ENCODE data around the gene PLCB1. TPM values are rescaled to one million over a fixed set of nuclear protein-coding genes. Genes with fewer than 3 reads are reported as not detected.

The PLCB1 gene
- total RNA-seq, 1 experiment from 2014 or later = 14.9 TPM

GRCh38 chr20:8218861-8219260, 86.8 kb downstream of the PLCB1 start:
- no peak for DNase-seq (ENCODE audit: low read depth, low spot score)
- in situ Hi-C loops (cut with HindIII; ENCODE audit: low pct_unique_long_range_greater_than_20kb, low sequenced_read_pairs) = no loop called here

- in situ Hi-C loops (cut with HindIII; ENCODE audit: low pct_unique_long_range_greater_than_20kb, low sequenced_read_pairs) = no loop called here
- no peak for DNase-seq (ENCODE audit: low read depth, low spot score)
These were observed 87.3 kb downstream of the PLCB1 start for GRCh38 chr20:8219403-8219802.

- DNase-seq (ENCODE audit: low read depth, low spot score) = no peak
- in situ Hi-C loops (cut with HindIII; ENCODE audit: low pct_unique_long_range_greater_than_20kb, low sequenced_read_pairs) = no loop called here
These were observed 88.7 kb downstream of the PLCB1 start for GRCh38 chr20:8220716-8221115.

- no peak for DNase-seq (ENCODE audit: low read depth, low spot score)
- in situ Hi-C loops (cut with HindIII; ENCODE audit: low pct_unique_long_range_greater_than_20kb, low sequenced_read_pairs) = no loop called here
These were observed 89.9 kb downstream of the PLCB1 start for GRCh38 chr20:8221887-8222419.

GRCh38 chr20:8223091-8223870, 91.2 kb downstream of the PLCB1 start:
- DNase-seq (ENCODE audit: low read depth, low spot score) = no peak

GRCh38 chr20:8225658-8226057, 93.6 kb downstream of the PLCB1 start:
- in situ Hi-C loops (cut with HindIII; ENCODE audit: low pct_unique_long_range_greater_than_20kb, low sequenced_read_pairs) = no loop called here
- DNase-seq (ENCODE audit: low read depth, low spot score) = no peak

More at GRCh38 chr20:8223091-8223870, 91.2 kb downstream of the PLCB1 start:
- in situ Hi-C loops (cut with HindIII; ENCODE audit: low pct_unique_long_range_greater_than_20kb, low sequenced_read_pairs) = no loop called here

GRCh38 chr20:8226106-8226505, 94.0 kb downstream of the PLCB1 start:
- no peak for DNase-seq (ENCODE audit: low read depth, low spot score)
- in situ Hi-C loops (cut with HindIII; ENCODE audit: low pct_unique_long_range_greater_than_20kb, low sequenced_read_pairs) = no loop called here

GRCh38 chr20:8227293-8227692, 95.2 kb downstream of the PLCB1 start:
- in situ Hi-C loops (cut with HindIII; ENCODE audit: low pct_unique_long_range_greater_than_20kb, low sequenced_read_pairs) = no loop called here
- no peak for DNase-seq (ENCODE audit: low read depth, low spot score)

- in situ Hi-C loops (cut with HindIII; ENCODE audit: low pct_unique_long_range_greater_than_20kb, low sequenced_read_pairs) = no loop called here
- DNase-seq (ENCODE audit: low read depth, low spot score) = no peak
These were observed 96.2 kb downstream of the PLCB1 start for GRCh38 chr20:8228315-8228714.

GRCh38 chr20:8229090-8229489, 97.0 kb downstream of the PLCB1 start:
- DNase-seq (ENCODE audit: low read depth, low spot score) = no peak
- in situ Hi-C loops (cut with HindIII; ENCODE audit: low pct_unique_long_range_greater_than_20kb, low sequenced_read_pairs) = no loop called here

GRCh38 chr20:8231038-8231437, 99.0 kb downstream of the PLCB1 start:
- in situ Hi-C loops (cut with HindIII; ENCODE audit: low pct_unique_long_range_greater_than_20kb, low sequenced_read_pairs) = no loop called here
- DNase-seq (ENCODE audit: low read depth, low spot score) = no peak

- in situ Hi-C loops (cut with HindIII; ENCODE audit: low pct_unique_long_range_greater_than_20kb, low sequenced_read_pairs) = no loop called here
- no peak for DNase-seq (ENCODE audit: low read depth, low spot score)
These were observed 100.3 kb downstream of the PLCB1 start for GRCh38 chr20:8232332-8232731.

GRCh38 chr20:8234580-8234979, 102.5 kb downstream of the PLCB1 start:
- in situ Hi-C loops (cut with HindIII; ENCODE audit: low pct_unique_long_range_greater_than_20kb, low sequenced_read_pairs) = no loop called here
- DNase-seq (ENCODE audit: low read depth, low spot score) = no peak

- in situ Hi-C loops (cut with HindIII; ENCODE audit: low pct_unique_long_range_greater_than_20kb, low sequenced_read_pairs) = no loop called here
- DNase-seq (ENCODE audit: low read depth, low spot score) = no peak
These were observed 110.0 kb downstream of the PLCB1 start for GRCh38 chr20:8242066-8242465.

GRCh38 chr20:8242827-8243724, 111.0 kb downstream of the PLCB1 start:
- DNase-seq (ENCODE audit: low read depth, low spot score) = no peak
- in situ Hi-C loops (cut with HindIII; ENCODE audit: low pct_unique_long_range_greater_than_20kb, low sequenced_read_pairs) = no loop called here

- in situ Hi-C loops (cut with HindIII; ENCODE audit: low pct_unique_long_range_greater_than_20kb, low sequenced_read_pairs) = no loop called here
- DNase-seq (ENCODE audit: low read depth, low spot score) = no peak
These were observed 112.6 kb downstream of the PLCB1 start for GRCh38 chr20:8244637-8245036.

- no peak for DNase-seq (ENCODE audit: low read depth, low spot score)
- in situ Hi-C loops (cut with HindIII; ENCODE audit: low pct_unique_long_range_greater_than_20kb, low sequenced_read_pairs) = no loop called here
These were observed 114.1 kb downstream of the PLCB1 start for GRCh38 chr20:8246153-8246552.

- in situ Hi-C loops (cut with HindIII; ENCODE audit: low pct_unique_long_range_greater_than_20kb, low sequenced_read_pairs) = no loop called here
- no peak for DNase-seq (ENCODE audit: low read depth, low spot score)
These were observed 114.7 kb downstream of the PLCB1 start for GRCh38 chr20:8246716-8247115.
